NOMO-1 treated with DMSO at 0.1 percent for 48 hours (cell line): ENCODE data around the gene LIMK1.
"Not testable (repeated sequence)": the region's sequence is repeated elsewhere in the genome, so short reads cannot be mapped to it uniquely, and the experiment has no call there.

Experiments used
- DNase-seq: peaks from one replicate; lab custom pipeline; 2025; ENCODE audit not compliant: unreplicated experiment; lab: John Stamatoyannopoulos, UW

The LIMK1 gene

DNA sequence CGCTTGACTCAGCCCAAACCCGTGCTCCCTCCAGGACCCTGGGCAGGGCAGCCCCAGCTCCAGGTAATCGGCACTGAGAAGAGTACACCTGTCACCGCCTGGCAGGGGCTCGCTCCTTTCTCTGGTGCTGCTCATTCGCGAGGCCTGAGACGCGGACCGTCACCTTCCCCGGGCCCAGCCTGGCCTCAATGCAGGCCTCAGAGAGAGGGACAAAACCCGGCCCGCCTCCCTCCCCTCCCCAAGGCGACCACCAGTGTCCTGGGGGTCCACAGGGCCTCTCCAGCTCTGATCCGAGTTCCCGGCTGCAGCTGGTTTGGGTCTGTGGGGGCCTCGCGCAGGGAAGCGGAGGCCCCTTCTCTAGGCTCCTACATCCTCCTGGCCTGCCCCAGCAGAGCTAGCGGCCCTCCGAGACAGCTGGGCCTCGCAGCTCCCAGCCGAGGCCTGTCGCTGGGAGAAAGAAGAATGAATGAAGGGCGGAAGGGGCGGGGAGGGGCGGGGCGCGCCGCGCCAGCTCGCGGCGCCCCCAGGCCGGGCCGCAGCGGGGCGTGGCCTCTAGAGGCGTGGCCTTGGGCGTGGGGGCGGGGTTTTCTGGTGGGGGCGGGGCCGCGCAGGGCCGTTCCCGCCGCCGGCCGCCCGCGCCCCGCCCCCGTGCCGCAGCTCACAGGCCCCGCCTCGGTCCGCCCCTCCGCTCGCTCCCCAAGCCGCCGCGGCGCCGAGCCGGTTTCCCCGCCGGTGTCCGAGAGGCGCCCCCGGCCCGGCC lies at the start of gene LIMK1:
TSS of gene LIMK1 (plus strand) at position 688 of the 760 bp plus-strand sequence. CDS start 187 bp downstream, outside the sequence.
- peak; percentile 98 for DNase-seq

DNA sequence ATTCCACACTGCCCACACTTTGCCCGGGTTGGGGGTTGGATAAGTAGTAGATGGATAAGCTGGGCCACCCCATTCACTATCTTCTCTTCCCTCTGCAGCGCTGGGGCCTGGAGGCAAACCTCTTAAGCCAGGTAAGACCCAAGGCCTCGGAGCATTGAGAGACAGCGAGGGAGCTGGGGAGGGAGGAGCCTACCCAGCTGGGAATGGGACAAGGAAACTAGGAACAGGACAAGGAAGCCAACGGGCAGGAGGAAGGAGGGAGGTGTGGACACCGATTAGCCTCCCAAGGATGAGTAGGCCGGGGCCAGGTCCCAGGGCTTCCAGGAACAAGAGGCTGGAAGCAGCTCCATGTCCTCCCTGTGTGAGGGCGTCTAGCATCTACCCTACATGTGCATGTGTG lies 46.0 kb upstream of the LIMK1 start:
- no peak for DNase-seq

DNA sequence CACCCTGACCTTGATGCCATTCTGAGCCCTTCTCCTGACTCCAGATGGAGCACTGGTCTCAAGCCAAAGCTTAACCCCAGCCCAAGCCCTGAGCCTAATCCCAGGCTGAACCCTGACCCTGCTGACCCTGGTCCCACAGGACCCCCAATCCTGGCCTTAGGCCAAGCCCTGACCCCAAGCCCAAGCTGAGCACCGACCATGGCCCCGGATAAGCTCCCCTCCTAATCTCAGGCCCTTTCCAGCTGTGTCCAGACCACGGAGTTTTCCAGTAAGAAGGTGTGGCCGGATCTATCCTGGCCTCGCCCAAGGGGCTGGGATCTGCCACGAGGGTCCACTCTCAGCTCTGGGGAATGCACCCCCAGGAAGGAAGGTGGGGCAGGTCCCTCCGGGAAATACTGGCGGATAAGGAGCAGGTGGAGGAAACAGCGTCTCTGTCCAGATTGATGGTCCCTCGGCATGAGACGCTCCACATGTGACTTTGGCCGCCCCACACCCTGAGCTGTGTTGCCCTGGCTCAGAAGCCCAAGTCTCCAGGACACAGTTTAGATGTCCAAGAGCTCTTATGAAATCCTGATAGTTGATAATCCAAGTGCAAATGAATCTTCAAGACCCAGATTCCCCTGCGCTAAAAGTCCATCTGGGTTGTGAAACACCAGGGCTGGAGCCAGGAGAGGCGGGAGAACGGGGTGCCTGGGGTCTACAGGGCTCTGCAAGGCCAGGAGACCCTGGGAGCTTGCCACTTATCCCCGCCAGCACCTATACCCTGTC lies 45.2 kb upstream of the LIMK1 start:
- DNase-seq, result no peak

DNA sequence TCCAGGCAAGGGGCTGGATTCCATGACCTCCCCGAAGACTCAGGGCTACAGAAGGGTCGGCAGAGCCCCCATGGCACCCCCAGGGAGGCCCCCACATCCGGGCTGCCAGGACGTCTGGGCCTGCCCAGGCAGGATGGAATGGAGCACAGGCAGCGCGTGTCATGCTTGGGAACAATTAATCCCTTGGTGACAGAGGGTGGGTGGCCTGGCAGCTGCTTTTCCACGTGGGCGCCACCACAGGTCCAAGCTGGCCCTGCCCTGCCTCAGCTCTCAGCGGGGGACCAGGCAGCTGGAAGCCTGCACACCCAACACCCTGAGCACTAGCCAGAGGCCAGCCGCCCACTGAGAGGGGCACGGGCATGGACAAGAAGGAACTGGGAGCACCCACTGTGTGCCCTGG lies 44.3 kb upstream of the LIMK1 start:
- DNase-seq, result no peak

DNA sequence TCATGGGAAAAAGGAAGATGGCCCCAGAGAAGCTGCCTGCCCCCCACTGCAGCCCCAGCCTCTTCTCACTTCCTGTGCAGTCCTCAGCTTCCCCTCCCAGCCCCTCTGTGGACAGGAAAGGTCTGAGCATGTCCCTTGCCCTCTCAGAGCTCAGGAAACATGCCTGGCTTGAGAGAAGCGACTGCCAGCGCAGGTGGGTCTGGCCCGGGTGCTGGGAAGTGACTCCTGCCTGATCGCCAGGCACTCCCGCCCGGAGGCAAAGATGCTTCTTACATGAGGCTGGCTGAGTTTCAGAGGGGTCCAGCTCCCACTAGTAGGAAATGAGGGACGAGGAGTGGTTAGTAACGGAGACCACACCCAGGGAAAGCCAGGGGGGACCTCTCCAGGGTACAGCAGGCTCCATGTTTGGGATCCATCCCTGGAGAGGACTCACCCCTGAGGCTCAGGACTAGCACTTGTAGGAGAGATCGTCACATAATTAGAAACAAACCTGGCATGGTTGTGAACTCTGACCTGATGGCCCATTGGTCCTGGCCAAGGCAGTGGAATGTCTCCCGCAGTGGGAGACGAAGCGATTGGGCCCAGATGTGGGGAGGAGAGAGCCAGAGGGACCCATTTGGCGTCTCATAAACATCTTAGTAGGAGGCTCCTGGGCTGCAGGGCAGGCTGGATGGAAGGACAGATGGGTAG lies 43.4 kb upstream of the LIMK1 start:
- DNase-seq, result no peak

DNA sequence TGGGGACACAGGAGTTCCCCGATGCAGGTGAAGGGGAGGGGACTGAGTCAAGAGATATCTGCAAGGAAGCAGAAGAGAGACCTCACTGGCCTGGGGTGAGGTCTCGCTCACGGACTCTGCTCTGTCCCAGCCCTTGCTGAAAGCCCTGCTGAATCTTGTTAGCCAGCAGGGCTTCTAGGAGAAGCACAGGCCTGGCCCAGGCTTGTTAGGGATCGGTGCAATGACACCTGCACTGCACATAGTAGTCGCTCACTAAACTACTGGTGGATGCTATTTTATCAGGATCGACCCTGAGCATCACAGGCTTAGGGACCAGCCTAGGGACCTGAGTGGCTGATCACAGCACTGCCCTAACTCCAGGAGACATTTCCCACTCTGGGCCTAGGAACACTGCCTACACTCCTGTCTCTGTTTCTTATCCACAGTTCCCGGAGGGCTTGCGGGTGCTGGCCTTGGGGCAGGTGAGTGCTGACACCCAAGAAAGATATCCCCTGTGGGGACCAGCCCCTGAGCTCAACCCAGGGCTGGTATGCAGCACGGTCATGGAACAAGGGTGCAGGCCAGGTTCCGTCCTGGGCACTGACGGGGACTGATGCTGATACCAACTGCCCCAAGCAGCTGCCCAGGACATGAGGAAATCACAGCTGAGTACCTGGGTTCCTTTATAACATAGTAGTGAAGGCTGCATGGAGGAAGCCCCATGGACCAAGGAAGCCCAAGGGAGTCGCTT lies 42.6 kb upstream of the LIMK1 start:
- no peak for DNase-seq

DNA sequence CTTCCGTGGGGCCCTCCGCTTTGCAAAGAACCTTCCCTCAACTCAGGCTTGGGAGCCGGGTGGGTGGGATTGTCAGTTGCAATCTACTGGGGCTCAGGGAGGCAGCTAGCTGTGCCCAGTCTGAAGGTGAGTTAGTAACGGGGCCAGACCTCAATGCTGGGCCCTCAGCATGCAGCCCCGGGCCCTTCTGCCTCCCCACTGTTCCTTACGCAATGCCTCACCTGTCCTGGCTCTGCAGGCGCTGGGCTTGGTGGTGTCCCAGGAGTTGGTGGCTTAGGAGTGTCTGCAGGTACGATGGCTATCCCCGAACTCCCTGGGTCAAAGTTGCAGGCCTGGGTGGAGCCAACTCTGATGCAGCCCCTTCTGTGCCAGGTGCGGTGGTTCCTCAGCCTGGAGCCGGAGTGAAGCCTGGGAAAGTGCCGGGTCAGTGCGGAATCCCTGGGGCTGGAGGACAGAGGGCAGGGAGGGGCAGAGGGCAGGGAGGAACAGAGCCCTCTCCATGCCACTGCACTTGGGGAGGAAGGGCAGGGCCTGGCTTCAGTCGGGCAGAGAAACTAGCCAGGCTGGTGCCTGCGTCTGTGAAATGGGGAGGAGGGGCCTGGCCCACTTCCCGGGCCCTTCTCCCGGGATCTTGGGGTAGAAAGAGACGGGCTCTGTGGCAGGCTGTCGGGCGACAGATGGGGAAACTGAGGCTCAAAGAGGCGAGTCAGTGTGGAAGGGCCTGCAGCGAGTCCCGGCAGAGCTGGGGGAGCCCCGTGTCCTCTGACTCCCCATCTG lies 40.7 kb upstream of the LIMK1 start:
- DNase-seq, result no peak

DNA sequence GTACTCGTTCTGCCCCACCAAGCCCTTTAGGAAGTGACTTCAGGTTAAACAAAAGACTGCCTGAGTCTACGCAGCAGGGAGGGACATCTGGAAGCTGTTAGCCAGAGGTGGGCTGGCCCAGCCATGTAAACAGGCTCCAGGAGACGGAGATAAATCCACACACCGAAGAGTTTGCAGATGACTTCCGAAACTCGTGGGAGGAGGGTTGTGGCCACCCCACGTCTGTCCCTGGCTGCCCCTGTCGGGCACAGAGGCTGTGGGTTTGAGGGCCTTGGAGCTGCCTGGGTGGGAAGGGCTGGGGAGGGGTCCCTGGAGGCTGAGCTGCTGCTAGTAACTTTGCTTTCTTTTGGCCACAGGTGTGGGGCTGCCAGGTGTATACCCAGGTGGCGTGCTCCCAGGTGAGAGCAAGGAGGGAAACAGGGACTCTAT lies 40.1 kb upstream of the LIMK1 start:
- DNase-seq, result no peak

DNA sequence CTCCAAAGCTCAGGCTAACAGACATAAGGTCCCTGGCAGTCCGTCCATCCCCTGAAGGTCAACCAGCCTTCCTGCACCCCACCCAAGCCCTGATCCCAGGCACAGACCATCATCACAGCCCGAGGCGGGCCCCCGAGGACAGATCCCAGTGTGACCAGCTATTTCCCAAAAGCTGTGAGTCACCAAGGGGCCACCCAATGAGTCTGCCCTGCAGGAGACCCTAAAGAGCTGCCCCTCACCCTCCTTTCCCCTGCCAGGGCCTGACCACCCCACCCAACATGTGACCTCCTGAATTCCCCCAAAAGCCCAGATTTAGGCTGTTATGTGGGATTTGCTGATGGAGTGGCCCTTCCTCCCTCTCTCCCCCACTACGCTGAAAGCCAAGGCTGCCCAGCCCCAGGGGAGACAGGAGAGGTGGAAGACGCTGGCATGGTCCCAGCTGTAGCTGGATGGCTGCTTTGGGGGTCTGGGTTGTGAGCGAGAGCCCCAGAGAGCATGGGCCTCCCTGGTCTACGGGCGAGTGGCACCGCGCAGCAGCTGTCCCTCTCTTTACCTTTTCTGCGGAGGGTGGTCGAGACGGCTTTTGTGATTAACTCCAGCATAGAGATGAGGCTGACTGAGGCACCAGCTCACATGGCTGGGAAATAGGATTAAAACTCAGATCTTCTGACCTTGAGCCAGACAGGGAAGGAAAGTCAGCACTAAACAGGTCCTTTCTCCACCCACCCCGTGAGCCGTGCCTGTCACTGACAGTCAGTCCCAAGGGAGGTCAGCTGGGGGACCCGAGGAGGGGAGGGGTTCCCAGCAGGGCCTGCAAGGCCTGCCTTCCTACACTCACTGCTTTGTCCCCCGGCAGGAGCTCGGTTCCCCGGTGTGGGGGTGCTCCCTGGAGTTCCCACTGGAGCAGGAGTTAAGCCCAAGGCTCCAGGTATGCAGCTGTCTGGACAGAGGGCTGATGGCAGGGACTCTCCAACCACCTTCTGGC lies 38.9 kb upstream of the LIMK1 start:
- no peak for DNase-seq

DNA sequence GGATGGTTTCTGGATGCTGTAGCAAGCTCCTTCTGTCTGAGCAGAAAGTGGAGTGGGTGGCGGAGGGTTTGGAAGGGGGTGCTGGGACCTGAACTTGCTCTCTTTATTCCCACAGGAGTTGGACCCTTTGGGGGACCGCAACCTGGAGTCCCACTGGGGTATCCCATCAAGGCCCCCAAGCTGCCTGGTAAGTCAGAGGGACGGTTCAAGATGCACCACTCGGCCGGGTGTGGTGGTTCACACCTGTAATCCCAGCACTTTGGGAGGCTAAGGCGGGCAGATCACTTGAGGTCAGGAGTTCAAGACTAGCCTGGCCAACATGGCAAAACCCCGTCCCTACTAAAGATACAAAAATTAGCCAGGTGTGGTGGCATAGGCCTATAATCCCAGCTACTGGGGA lies 37.0 kb upstream of the LIMK1 start:
- not testable (repeated sequence) for DNase-seq

DNA sequence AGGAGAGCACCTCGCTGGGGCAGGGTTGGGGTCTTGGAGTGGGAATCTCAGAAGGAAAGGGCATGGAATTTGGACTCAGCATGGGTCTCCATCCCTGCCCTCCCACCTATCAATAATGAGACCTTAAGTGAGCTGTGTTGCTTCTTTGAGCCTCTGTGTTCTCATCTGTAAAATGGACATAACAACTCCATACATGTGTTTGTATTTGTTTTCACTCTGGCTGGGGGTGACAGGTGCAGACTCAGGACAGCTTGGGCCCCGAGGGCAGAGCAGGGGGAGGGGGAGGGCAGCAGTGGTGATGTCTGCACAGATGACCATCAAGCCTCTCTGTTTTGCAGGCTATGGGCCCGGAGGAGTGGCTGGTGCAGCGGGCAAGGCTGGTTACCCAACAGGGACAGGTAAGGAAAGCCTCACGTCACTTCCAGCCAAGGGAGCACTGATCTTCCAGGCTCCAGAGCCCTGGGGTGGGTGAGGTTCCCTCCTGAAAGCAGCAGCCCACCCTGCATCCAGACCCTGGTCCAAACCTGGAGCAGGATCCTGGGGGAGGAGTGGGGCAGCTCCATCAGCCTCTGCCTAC lies 35.7 kb upstream of the LIMK1 start:
- DNase-seq, result no peak

DNA sequence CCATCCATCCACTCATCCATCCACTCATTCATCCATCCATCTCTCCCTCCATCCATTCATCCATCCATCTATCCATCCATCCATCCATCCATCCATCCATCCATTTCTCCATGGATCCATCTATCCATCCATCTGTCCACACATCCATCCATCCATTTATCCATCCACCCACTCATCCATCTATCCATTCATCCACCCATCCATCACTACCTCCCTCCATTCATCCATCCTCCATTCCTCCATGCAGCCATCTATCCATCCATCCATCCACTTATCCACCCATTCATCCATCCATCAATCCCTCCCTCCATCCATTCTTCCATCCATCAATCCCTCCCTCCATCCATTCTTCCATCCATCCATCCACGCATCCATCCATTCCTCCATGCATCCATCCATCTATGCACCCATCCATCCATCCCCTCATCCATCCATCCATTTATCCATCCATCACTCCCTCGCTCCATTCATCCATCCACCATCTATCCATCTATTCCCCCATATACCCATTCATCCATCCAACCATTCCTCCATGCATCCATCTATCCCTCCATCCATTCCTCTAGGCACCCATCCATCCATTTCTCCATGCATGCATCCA lies 34.5 kb upstream of the LIMK1 start:
- no peak for DNase-seq

DNA sequence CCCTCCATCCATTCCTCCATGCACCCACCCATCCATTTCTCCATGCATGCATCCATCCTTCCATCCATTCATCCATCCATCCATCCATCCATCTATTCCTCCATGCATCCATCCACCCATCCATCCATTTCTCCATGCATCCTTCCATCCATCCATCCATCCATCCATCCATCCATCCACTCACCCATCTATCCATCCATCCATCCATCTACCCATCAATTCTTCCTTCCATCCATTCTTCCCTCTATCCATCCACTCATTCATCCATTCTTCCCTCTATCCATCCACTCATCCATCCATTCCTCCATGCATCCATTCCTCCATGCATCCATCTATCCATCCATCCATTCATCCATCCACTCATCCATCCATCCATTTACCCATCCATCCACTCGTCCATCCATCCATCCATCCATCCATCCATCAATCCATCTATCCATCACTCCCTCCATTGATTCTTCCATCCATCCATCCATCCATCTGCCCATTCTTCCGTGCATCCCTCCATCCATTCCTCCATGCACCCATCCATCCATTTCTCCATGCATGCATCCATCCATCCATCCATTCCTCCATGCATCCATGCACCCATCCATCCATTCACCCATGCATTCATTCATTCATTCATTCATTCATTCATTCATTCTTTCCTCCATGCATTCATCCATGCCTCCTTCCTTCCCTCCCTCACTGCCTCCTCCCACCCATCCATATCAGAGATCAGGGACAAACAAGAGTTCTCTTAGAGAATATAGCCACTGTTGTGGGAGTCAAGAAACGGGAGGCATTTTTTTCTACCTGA lies 33.4 kb upstream of the LIMK1 start:
- no peak for DNase-seq

DNA sequence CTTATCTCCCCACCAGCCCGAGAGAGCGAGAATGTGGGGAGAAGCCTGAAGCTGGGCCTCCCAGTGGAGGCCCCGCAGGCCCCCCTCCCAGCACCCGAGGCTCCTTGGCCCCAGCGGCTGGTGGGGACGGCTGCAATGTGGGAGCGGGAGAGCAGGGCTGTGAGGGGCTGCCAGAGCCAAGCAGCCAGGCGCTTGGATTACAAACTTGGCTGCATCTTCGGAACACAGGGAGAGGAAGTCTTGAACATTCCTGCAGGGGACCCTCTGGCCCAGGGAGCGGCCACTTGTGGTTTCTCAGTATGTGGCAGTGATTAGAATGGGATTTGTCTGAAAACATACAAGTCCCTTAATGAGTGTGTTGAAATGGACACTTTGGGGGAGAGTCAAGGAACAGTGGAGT lies 32.4 kb upstream of the LIMK1 start:
- DNase-seq, result no peak

DNA sequence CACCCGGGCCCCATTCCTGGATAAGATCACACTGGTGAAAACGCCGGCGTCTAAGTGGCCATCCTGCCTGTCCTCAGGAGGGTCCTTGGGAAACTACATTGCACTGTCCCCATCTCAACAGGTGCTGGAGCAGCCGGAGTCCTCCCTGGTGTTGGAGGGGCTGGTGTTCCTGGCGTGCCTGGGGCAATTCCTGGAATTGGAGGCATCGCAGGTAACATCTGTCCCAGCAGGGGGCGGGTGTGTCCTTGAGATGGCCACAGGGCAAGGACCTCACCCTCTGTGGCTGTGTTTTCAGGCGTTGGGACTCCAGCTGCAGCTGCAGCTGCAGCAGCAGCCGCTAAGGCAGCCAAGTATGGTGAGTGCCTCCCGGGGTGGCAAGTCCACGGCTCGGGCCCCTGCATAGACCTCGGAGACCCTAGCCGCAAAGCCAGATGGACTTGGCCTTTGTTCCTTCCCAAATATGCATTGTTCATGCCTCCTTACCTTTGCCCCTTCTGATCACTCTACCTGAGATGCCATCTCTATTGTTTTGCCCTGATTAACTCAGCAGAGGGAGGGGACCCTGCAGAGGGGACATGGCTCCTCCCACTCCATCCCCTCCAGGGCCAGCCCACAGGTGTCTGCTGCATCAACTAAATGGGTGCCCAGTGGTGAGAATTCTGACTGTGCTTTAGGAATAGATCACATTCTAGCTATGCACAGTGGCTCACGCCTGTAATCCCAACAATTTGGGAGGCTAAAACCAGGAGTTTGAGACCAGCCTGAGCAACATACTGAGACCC lies 31.8 kb upstream of the LIMK1 start:
- peak; percentile 36 for DNase-seq

DNA sequence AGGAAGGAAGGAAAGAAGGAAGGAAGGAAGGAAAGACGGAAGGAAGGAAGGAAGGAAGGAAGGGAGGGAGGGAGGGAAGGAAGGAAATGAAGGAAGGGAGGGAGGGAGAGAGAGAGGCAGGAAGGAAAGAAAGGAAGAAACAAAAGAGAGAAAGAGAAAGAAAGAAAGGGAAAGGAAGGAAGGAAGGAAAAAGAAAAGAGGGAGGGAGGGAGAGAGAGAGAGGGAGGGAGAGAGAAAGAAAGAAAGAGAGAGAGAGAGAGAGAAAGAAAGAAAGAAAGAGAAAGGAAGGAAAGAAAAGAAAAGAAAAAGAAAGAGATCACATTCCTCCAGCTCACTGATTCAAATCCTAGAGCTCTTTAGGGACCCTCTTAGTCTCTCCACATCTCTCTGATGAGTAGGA lies 31.0 kb upstream of the LIMK1 start:
- no peak for DNase-seq
